Measurements from ENCODE around the gene FMNL2.
"Not testable (repeated sequence)": the region's sequence is repeated elsewhere in the genome, so short reads cannot be mapped to it uniquely, and the experiment has no call there.

Gene FMNL2

DNA sequence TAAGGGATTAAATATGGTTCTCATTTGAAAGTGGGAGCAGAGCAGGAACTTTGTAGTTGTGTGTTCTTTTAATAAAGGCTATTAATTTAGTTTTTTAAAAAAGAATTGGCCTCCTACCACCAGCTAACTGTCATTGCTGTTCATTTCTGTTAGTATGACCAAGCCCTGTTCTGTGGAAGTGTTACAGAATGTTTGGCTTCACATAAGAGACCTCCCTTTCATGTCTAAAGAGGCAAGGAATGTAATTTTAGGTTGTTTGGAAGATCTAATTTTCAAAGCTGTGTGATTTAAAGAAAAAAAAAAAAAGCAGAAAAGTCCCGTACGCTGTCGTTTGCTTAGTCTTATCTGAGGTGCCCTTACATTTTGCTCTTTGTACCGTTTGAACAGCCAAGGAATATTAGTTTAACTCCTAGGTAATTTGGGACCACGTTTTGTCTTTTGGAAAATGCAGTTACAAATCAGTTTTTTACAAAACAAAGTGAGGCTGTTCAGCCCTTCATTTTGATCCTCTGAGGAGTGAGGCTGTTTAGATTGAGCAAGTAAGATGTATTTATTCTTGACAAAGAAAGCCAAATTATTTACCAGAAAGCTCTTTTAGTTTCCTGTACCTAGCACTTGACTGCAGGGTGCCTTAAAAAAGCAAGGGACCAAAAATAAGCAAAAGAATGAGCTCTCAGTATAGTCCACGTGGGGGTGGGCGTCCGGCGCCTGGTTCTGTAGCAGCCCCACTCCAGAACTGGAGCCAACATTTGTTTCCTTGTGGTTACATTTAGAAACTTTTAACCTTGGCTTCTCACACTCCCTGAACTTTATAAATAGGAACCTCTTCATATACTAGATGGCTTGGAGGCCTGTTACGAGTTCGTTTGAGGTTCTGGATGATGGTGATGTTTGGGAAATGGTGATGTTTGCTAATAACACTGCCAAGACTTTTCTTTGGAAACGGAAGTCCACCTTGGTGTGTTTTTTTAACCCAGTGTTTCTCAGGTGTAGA, 136.2 kb downstream of the FMNL2 start:
- no peak for DNase-seq (ENCODE audit: low read depth in 2 of 2)

DNA sequence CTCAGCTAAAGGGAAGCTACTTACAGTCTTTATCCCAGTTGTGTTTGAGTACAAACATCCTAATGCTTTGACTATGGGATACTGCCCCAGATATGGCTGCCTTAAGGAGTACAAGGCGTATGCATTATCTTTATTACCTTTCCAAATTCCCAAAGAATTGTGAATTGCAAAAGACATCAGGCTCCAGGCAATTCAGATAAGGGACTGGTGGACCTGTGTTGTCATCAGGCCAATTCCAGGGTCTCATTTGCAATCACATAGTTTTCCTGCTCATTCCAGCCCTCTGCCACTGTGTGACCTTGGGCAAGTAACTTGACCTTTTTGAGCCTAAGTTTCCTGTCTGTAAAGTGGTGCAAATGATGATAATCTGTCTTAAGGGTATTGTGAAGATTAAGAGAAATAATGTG, 137.5 kb downstream of the FMNL2 start:
- no peak for DNase-seq (ENCODE audit: low read depth in 2 of 2)

DNA sequence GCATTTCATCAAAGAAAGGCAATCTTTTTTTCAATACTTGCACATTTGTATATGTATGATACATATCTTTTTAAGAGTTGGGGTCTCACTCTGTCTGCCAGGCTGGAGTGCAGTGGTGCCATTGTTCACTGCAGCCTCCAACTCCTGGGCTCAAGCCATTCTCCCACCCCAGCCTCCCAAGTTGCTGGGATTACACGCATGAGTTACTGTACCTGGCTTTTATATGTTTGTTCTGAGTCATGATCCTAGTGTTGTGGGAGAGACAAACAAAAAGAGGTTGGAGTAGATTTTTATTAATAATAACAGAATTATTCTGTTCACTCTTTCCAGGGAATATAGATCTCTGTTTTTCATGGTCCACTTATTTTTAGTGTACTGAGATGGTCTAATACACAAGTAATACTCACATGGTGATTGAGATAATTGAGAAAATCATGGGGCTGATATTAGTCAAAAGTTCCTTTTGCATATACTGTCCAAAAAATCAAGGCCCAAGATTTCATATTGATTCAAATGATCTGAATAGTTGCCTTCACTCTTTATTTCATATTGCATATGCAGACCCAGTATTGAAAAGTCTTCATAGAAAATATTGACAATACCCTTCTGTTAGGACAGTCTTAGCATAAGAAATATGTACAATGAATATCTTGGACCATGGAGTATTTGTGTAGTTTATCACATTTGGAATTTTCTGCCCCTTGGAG, 138.3 kb downstream of the FMNL2 start:
- no peak for DNase-seq (ENCODE audit: low read depth in 2 of 2)

DNA sequence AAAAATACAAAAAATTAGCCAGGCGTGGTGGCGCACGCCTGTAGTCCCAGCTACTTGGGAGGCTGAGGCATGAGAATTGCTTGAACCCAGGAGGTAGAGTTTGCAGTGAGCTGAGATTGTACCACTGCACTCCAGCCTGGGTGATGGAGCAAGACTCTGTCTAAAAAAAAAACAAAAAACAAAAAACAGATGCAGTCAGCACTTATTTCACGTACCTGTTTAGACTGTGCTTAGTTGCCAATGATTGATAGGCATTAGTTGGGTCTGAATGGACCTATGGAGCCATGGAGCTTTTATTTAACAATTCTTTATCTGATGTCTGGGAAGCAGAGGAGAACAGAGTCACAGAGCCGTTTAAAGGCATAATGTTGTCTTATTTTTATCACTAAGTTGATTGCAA, 139.5 kb downstream of the FMNL2 start:
- not testable (repeated sequence) for DNase-seq (ENCODE audit: low read depth in 2 of 2)

DNA sequence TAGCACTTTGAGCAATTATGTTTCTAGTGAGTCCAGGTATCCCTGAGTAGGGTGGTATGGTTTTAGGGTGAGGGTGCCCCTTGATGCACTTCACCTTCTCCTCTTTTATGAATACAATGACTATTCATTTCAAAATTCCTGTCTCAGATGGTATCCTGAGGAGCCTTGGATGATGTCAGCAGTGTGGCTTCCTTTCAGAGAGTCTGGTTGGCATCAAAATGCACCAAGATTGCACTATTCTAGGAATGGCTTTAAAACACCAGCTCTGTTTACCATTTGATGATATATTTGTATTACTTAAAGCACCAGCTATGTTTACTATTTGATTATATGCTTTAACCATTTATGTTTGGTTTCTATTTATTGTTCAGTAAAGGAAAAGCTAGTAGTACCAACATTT, 141.0 kb downstream of the FMNL2 start:
- no peak for DNase-seq (ENCODE audit: low read depth in 2 of 2)

DNA sequence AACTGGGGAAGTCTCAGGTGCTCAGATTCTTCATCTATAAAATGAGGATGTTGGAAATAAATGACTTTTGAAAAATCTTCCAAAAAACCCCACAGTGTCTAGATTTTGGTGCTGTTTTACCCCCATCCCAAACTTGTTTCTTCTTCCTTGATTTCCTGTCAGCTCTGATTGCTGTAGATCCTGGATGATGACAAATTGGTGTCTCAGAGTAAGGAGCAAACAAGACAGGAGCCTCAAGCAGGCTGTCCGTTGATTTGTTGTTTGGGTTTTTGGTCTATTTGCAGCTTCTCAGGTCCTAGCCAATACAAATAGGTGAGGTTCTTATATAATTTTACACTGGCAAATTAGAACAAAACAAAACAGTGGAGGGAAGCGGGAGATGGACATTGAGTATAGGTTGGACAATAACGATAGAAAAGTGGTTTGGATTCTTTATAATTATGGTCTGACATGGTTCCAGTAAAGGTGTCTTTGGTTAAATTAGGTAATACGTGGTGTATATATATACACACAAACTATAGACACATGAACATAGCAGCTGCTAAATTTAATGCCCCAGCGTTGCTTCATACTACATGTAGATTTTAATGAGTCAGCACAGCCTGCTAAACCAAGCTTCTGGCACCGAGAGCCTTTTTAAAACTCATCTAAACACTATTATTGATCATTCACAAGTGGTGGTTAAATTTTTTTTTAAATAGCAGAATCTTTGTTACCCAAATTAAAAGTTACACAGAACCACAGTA, 142.5 kb downstream of the FMNL2 start:
- no peak for DNase-seq (ENCODE audit: low read depth in 2 of 2)

DNA sequence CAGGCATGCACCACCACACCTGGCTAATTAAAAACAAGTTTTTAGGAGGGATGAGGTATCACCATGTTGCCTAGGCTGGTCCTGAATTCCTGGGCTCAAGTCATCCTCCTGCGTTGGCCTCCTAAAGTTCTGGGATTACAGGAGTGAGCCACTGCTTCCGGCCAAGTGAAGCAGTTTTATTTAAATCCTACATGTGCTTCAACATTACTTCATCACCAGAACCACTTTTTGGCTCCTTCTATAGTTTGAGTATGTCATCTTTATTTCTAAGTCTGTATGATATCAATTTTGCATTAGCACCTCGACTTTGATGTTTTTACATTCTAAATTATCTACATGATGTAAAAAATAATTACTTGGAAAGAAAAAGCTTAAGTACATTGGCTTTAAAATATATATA, 144.3 kb downstream of the FMNL2 start:
- no peak for DNase-seq (ENCODE audit: low read depth in 2 of 2)

DNA sequence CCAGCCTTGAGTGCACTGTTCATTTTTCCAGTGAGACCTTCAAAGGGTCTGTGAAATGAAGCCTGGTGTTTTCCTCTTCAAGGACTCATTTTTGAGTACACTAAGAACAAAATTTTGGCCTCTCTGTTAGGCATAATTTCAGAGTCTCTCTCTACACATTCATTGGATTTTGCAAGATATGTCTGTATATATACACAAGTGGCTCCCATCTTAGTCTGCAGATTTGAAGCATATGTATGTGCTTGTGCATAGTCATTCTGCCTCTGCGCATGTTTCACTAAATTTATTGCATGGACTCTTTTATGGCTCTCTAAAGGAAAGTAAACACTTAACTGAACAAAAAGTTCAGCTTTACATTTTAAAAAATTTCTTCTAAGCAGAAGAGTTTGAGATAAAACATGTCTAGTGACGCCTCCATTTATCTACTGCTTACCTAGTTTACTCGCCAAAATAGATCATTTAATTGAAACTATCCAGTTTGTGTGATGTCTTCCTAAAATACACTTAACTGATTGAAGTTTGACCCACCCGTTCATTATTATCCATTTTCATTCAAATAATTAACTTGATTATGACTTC, 145.9 kb downstream of the FMNL2 start:
- no peak for DNase-seq (ENCODE audit: low read depth in 2 of 2)

DNA sequence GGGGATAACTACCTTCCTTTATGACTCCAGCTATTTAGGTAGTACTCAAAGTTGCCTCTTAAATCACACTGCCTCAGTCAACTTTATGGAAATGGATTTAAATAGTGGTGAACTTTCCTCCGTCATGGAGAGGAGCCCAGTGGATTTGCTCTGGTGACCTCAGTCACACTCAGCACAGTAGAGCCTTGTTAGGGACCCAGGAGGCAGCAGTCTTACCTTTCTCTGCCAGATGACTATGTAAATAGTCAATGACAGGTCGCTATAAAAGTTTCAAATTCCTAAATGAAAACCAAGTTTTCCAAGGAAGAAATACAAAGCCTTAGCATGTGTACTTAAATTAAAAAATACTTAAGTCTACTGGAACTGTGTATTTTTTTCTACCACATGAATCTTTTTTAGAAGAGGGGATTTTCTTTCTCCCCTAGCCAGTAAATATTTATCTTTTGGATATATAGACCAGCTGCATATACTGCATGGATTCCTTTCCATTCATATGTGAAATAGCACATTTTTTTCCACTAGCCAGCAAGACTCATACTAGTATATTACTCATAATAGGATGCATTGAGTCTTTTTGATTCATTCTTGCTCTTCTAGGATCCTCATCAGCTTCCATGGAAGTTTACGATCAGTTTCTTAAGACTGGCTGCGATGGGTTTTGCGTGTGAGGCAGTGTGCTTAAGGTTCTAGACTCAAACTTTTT, 147.1 kb downstream of the FMNL2 start:
- no peak for DNase-seq (ENCODE audit: low read depth in 2 of 2)

DNA sequence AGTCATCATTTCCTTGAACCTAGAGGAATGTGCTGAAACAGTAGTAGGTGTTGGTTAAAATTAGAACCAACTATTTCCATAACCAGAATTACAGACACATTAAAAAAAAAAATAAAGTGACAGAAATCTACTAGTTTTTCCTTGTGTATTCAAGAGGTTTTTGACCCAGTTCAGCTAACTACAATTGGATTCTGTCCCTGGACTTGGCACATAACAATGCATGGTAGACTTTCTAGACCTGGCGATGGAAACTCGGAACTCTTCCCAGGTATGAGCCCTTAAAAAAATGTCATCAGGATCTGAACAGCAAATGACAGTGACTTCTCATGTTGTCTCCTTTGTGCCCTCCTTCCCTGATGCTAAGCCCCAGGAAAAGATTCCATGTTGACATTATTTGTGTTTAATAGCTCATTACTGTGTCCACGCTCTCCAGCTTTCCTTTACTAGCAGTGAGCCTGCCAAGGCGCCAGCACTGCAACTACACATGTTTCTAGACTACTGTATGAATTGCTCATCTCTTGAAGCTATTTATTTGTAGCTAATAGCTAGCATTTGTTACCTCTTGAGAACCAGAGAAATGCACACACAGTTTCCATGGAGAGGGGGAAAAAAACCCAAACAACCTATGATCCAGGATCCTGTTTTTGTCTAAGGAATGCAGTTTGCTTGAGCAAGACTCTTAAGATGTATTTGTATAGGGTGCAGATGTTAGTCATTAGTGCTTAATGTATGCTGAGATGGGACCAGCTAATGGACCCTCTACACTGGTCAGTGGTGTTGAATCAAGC, 148.5 kb downstream of the FMNL2 start:
- DNase-seq (ENCODE audit: low read depth in 2 of 2), result no peak

DNA sequence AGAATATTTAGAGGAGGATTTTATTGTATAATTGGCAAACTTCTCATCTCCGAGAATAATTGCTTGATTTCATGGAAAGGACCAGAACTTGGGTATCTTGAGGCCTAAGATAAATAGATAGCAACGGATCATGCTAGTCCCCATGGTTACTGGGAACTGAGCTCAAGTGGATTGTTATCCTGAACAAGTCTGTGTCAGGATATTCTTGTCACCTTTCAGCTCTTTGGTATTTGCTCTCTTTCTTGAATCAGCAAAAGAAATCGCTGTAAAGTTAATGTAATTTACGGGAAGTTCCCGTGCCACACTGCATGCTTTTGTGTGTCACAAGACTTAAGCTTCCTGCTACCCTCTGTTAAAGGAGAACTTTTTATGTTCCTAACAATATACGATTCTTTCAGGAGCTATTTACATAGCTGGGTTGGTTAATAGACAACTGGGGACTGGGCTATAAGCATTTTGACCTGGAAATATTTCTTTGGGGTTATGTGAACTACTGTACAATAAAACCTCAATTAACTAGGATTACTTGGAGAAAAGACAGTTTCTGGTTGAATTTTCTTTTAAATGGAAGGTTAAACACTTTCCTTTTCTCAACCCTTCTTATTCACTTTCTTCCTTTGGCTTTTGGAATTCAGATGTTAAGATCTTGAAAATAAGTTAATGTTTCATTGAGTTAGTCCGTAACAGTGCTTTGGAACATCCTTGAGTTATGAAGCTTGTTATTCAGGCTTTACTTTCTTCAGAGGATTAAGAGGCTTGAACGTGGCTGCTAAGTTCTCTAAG, 151.2 kb downstream of the FMNL2 start:
- no peak for DNase-seq (ENCODE audit: low read depth in 2 of 2)

DNA sequence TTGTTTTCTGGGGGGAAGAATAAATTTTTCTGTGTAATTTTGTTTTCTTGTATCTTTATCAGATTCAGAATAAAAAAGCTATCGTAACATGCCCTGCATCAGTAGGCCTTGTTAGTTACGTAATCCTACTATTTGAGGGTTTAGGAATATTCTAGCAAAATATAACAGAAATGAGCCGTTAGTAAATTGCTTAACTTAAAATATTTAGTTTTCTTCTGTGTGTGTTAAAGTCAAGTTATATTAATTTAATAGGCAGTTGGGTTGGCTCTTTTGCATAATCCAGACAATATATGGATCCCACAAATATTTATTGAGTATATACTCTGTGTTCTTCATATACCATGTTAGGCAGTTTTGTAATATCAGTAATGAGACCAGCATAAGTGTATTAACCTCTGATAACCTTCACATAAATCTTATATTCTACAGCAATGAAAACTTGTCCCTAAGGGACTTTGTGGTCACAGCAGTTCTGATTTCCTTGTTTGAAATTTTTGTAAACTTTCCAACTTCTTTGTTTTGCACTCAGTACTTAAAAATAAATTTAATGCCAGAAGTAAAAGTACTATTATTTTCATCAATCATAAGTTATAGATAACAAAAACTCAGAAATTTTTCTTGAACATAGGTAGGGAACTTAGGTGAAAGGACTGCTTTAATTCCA, 151.9 kb downstream of the FMNL2 start:
- no peak for DNase-seq (ENCODE audit: low read depth in 2 of 2)

DNA sequence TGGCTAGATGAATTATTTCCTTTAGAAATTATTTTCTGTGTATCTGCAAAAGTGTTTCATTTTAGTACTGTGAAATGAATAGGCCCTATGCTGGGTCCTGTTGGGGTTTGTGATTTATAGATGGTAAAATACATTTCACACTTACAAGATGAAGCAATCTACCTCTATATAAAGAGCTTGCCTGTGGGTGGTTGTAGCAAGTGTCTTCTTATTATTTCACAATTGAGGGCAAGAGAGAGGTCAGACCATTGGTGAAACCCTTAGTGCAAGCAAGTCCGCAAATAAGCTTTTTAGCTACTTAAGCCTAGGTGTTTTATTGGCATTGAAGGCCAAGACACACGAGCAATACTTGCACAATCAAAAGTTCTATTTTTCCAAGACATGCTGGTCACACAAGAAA, 153.1 kb downstream of the FMNL2 start:
- DNase-seq (ENCODE audit: low read depth in 2 of 2), result no peak

DNA sequence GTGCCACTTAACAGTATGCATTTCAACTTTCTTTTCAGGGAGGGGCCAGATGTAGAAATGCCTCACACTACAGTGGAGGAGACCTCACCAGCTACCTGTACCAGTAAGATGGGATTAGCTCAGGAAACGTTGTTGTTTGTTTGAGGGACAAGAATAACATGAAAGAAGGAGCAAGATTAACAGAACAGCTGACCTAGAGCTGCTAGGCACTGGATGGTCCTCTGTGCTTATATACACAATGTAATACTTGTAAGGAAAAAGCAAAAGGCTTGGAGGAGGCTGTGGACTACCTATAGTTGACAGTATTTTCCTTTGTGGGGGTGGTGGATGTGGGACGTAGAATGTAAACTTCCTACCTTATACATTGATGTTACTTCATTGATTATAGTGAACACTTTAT, 154.4 kb downstream of the FMNL2 start:
- DNase-seq (ENCODE audit: low read depth in 2 of 2), result no peak

DNA sequence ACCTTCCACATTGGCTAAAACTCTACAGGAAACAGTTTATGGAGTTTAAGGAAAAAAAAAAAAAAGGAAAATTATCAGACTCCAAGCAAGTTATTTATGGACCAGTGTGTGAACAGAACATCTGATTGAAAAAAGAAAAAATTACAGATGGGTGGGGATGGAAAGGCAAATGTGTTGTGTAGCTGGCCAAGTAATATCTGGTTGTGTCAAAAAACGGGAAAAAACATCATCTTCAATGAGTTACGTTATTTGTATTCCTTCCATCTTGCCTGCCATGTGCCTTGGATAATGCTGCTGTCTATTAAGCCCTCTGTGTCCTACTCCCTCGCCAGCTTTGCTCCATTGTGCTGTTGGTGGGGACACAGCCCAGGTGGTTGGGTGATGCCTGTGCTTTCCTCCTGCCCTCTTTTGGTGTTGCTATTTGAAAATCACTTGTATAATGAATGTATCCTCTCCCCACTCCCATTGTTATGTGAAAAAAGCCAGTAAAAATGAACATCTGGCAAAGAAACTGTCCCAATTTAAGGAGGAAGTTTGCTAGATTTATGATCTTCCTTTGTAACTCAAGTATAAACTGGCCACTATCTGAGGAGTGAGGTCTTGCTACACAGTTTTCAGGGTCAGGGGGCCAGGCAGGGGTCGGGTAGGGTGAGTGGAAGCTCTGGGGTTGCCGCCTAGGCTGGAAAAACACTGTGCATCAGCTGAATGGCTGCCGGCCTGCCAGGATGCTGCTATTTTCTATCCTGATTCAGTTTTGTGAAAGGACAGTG, 155.9 kb downstream of the FMNL2 start:
- no peak for DNase-seq (ENCODE audit: low read depth in 2 of 2)

DNA sequence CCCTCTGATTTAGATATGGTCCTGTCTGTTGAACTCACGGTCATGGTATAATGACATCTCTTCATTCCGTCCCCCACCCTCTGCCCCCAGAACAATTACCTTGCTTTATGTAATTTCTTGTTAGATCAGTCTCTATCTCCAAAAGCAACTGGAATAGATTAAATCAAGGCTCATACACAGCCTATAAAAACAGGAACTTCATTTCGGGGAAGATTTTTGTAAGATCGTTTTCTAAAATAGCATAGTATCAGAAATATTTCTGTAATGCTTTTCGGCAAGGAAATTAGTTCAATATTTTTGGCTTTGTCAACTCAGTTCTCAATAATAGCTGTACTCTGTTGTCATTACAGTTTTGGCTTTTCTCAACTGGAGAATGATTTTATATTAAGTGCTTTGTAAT, 157.2 kb downstream of the FMNL2 start:
- no peak for DNase-seq (ENCODE audit: low read depth in 2 of 2)

DNA sequence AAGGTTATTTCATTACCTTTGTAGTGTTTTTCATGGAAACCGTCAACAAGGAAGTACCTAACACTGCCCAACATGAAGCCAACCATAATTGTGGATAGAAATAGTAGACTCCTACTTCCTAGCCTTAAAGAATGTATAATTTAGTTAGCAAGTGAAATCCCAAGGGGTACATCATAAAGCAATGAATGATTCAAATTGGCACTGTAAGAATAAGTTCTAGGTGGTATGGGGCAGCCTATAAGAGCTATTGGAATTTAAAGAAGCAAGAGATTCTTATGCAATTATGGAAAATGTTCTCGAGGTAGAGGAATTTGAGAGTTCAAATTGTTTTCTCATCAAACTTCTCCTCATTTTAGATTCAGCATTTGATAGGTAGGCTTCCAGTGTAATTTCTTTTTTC, 157.9 kb downstream of the FMNL2 start:
- DNase-seq (ENCODE audit: low read depth in 2 of 2), result no peak

DNA sequence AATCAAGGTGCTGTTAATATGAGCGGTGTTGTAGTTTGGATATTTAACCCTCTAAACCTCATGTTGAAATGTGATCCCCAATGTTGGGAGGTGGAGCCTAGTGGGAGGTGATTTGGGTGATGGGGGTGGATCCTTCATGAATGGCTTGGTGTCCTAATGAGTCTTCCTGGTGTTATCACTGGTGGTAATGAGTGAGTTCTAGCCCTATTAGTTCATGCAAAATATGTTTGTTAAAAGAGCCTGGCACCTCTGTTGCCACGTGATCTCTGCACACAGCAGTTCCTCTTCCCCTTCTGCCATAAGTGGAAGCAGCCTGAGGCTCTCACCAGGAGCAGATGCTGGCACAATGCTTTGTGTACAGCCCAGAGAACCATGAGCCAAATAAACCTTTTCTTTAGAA, 158.4 kb downstream of the FMNL2 start:
- no peak for DNase-seq (ENCODE audit: low read depth in 2 of 2)

Data from stimulated activated CD8-positive, alpha-beta memory T cell treated with anti-CD3 and anti-CD28 coated beads, Interleukin-7, amount 100 ng/mL, for 1 hour (primary cell).